GM21723 (cell line): ENCODE results near the gene PCNX4.

ENCODE experiments used
- ATAC-seq: cut with Tn5 transposase; IDR thresholded peaks from one replicate; pipeline ENCODE4 v1.9.1; 2021; ENCODE audit warnings: mild to moderate bottlenecking, moderate library complexity; ENCODE audit not compliant: unreplicated experiment

Gene PCNX4

GRCh38 chr14:60171690-60172089 is 80.0 kb downstream of the PCNX4 start:
- no peak for ATAC-seq

GRCh38 chr14:60174352-60175254 is 82.9 kb downstream of the PCNX4 start:
- no peak for ATAC-seq

GRCh38 chr14:60175255-60175902 is 83.7 kb downstream of the PCNX4 start:
- no peak for ATAC-seq

GRCh38 chr14:60178164-60178563 is 86.4 kb downstream of the PCNX4 start:
- ATAC-seq, result no peak

GRCh38 chr14:60178820-60179219 is 87.1 kb downstream of the PCNX4 start:
- no peak for ATAC-seq

- ATAC-seq, result no peak
Observed at GRCh38 chr14:60179431-60179869, 87.7 kb downstream of the PCNX4 start.

GRCh38 chr14:60183138-60183537 is 91.4 kb downstream of the PCNX4 start:
- peak; percentile 27 for ATAC-seq

GRCh38 chr14:60183741-60184140 is 92.0 kb downstream of the PCNX4 start:
- peak; percentile 51 for ATAC-seq

GRCh38 chr14:60184146-60184904 is 92.6 kb downstream of the PCNX4 start:
- peak; percentile 61 for ATAC-seq

GRCh38 chr14:60184905-60185555 is 93.3 kb downstream of the PCNX4 start:
- no peak for ATAC-seq

GRCh38 chr14:60188115-60188514 is 96.4 kb downstream of the PCNX4 start:
- ATAC-seq, result no peak

GRCh38 chr14:60188696-60189095 is 97.0 kb downstream of the PCNX4 start:
- no peak for ATAC-seq

- ATAC-seq, result peak; percentile 70
Observed at GRCh38 chr14:60189923-60190840, 98.5 kb downstream of the PCNX4 start.

GRCh38 chr14:60195179-60195810 is 103.6 kb downstream of the PCNX4 start:
- peak; percentile 74 for ATAC-seq

- no peak for ATAC-seq
Observed at GRCh38 chr14:60196291-60196690, 104.6 kb downstream of the PCNX4 start.

GRCh38 chr14:60197629-60198303 is 106.0 kb downstream of the PCNX4 start:
- no peak for ATAC-seq

- ATAC-seq, result no peak
Observed at GRCh38 chr14:60199321-60199720, 107.6 kb downstream of the PCNX4 start.

- ATAC-seq, result peak; percentile 75
Observed at GRCh38 chr14:60204104-60204842, 112.5 kb downstream of the PCNX4 start.
